Osteoblast (primary cell): ENCODE measurements around the gene MIGA1. TPM values are rescaled to one million over a fixed set of nuclear protein-coding genes. Genes with fewer than 3 reads are reported as not detected.
"Not testable (repeated sequence)": the region's sequence is repeated elsewhere in the genome, so short reads cannot be mapped to it uniquely, and the experiment has no call there.

Experiments used
- DNase-seq: peaks from one replicate; pipeline ENCODE4 v3.0.0; 2011; ENCODE audit warnings: low spot score, mixed read lengths; ENCODE audit not compliant: insufficient read length; ENCODE audit errors: missing footprints
- H2AFZ ChIP-seq: 2 replicates; pipeline ENCODE4 v1.6.0; 2011; ENCODE audit warnings: mild to moderate bottlenecking, low read length
- H3K27ac ChIP-seq: 2 replicates; pipeline ENCODE4 v1.5.1; 2011; ENCODE audit warnings: mild to moderate bottlenecking, low read depth, low read length, moderate library complexity
- H3K27me3 ChIP-seq: 2 replicates; pipeline ENCODE4 v1.6.0; 2012; ENCODE audit warnings: mild to moderate bottlenecking, control low read depth, inconsistent platforms, low read length, moderate library complexity; ENCODE audit not compliant: insufficient read depth
- H3K36me3 ChIP-seq: 2 replicates; pipeline ENCODE4 v1.5.1; 2011; ENCODE audit warnings: mild to moderate bottlenecking, low read length, control low read depth, moderate library complexity; ENCODE audit not compliant: insufficient read depth
- H3K4me1 ChIP-seq: 2 replicates; pipeline ENCODE4 v1.5.1; 2011; ENCODE audit warnings: mild to moderate bottlenecking, low read length, control low read depth, moderate library complexity; ENCODE audit not compliant: insufficient read depth
- H3K4me2 ChIP-seq: 2 replicates; pipeline ENCODE4 v1.6.0; 2011; ENCODE audit warnings: mild to moderate bottlenecking, low read length; ENCODE audit not compliant: insufficient read depth
- H3K4me3 ChIP-seq: fragments of 200-600 bp; sonication (generic); 3 replicates; pipeline ENCODE4 v1.5.1; 2012; ENCODE audit warnings: mild to moderate bottlenecking, low read length, inconsistent platforms; ENCODE audit not compliant: insufficient read depth
- H3K79me2 ChIP-seq: 2 replicates; pipeline ENCODE4 v1.6.0; 2012; ENCODE audit warnings: mild to moderate bottlenecking, low read length, control low read depth, inconsistent platforms; ENCODE audit not compliant: insufficient read depth
- H3K9me3 ChIP-seq: 2 replicates; pipeline ENCODE4 v1.5.1; 2011; ENCODE audit warnings: low read depth, low read length, control low read depth
- H4K20me1 ChIP-seq: 2 replicates; pipeline ENCODE4 v1.6.0; 2012; ENCODE audit warnings: mild to moderate bottlenecking, low read length, control low read depth; ENCODE audit not compliant: insufficient read depth
- total RNA-seq: library from RNA; depleted of rRNA; stranded (reverse); fragments of >200 nt; gene quantifications from 2 replicates; pipeline ENCODE4 v1.2.3, GENCODE V29; 2012
- TF ChIP-seq, protein P1 (sequence below): IDR thresholded peaks from 2 replicates; pipeline ENCODE4 v1.5.1; 2011; ENCODE audit warnings: mild to moderate bottlenecking, low read depth, low read length, moderate library complexity; ENCODE audit errors: extremely low read depth

MIGA1 gene
- total RNA-seq, 1 donor, result 13.8 TPM

DNA sequence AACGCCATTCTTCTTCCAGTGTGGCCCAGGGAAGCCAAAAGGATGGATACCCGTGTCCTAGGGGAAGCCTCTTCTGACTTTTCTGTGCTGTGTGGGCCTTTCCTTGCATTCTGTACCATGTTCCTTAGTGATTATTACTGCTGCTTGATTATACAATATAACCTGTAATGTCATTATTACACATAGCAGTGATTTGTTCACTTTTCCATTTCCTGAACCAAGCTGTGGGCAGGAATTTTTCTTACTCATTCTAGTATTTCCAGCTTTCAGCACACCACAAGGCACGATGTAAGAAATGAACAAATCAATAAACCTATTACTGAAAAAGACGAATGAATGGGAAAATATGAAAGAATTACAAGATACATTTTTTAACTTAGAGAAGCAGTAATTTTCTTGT is 11.4 kb upstream of the MIGA1 start:
- Histone ChIP-seq H3K4me1 (no peaks in the 10 kb centered on the region), H3K4me3 (no peak overlapping the region), H2AFZ (peak overlapping the region; percentile 42), H3K79me2 (no peaks in the 10 kb centered on the region), H3K4me2 (no peak overlapping the region), H3K36me3 (no peaks in the 10 kb centered on the region), H3K9me3 (no peaks in the 10 kb centered on the region), H3K27me3 (no peaks in the 10 kb centered on the region), H3K27ac (no peak overlapping the region), H4K20me1 (no peaks in the 10 kb centered on the region)
- TF ChIP-seq, protein P1, sequence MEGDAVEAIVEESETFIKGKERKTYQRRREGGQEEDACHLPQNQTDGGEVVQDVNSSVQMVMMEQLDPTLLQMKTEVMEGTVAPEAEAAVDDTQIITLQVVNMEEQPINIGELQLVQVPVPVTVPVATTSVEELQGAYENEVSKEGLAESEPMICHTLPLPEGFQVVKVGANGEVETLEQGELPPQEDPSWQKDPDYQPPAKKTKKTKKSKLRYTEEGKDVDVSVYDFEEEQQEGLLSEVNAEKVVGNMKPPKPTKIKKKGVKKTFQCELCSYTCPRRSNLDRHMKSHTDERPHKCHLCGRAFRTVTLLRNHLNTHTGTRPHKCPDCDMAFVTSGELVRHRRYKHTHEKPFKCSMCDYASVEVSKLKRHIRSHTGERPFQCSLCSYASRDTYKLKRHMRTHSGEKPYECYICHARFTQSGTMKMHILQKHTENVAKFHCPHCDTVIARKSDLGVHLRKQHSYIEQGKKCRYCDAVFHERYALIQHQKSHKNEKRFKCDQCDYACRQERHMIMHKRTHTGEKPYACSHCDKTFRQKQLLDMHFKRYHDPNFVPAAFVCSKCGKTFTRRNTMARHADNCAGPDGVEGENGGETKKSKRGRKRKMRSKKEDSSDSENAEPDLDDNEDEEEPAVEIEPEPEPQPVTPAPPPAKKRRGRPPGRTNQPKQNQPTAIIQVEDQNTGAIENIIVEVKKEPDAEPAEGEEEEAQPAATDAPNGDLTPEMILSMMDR, result no peak
- no peak for DNase-seq

DNA sequence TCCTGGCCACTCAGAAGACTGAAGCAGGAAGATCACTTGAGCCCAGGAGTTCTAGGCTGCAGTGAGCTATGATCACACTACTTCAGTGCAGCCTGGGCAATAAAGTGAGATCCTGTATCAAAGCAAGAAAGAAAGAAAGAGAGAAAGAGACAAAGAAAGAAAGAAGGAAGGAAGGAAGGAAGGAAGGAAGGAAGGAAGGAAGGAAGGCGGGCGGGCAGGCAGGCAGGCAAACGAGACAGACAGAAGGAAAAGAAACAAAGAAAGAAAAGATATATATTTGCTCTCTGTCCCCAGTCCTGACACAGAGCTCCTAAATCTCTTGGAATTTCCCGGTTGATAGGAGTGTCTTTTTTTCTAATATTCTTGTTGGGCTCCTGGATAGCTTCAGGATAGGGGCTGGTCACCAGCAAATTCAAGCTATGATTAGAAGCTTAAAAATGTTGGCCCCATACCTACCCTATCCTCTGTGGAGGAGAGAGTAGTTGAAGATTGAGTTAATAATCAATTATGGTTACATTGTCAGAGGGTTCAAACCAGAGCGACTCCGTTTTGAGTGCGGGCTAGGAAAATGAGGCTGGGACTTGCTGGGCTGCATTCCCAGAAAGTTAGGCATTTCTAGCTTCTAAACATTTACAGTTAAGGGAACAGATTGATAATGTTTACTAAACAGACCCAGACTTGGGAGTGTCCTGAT is 3.3 kb upstream of the MIGA1 start:
- H2AFZ ChIP-seq, result peak overlapping the region; percentile 35
- no peak for DNase-seq
- H3K27ac ChIP-seq, result no peak overlapping the region
- no peak overlapping the region for H3K4me2 ChIP-seq
- no peaks in the 10 kb centered on the region for H4K20me1 ChIP-seq
- no peaks in the 10 kb centered on the region for H3K27me3 ChIP-seq
- TF ChIP-seq, protein P1, result no peak
- peaks cover 13% of the 10 kb centered on the region for H3K4me1 ChIP-seq
- peaks cover 25% of the 10 kb centered on the region for H3K79me2 ChIP-seq
- no peaks in the 10 kb centered on the region for H3K9me3 ChIP-seq
- no peaks in the 10 kb centered on the region for H3K36me3 ChIP-seq
- H3K4me3 ChIP-seq, result no peak overlapping the region

DNA sequence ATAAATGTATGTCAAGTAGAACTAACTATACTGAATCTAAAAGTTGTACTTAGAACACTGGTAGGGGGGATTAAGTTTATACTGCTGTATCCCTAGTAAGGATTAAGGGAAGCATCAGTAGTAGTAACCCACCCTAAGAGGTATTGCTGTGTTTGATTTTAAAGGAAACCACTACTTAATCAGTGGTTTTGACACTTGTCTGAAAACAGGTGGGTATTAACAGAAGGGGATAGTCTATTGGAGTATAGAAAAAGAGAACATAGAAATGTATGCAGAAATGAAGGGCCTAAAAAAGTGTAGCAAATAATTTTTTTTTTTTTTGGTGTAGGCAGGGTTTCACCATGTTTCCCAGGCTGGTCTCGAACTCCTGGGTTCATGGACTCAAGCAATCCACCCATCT is 2.2 kb downstream of the MIGA1 start:
- H3K4me2 ChIP-seq, result no peak overlapping the region
- H4K20me1 ChIP-seq, result peaks cover 4% of the 10 kb centered on the region
- no peak overlapping the region for H3K4me3 ChIP-seq
- H3K79me2 ChIP-seq, result peaks cover 54% of the 10 kb centered on the region
- no peak overlapping the region for H2AFZ ChIP-seq
- no peak for DNase-seq
- peaks cover 6% of the 10 kb centered on the region for H3K36me3 ChIP-seq
- H3K9me3 ChIP-seq, result no peaks in the 10 kb centered on the region
- H3K27me3 ChIP-seq, result no peaks in the 10 kb centered on the region
- peaks cover 13% of the 10 kb centered on the region for H3K4me1 ChIP-seq
- TF ChIP-seq, protein P1, result no peak
- no peak overlapping the region for H3K27ac ChIP-seq

DNA sequence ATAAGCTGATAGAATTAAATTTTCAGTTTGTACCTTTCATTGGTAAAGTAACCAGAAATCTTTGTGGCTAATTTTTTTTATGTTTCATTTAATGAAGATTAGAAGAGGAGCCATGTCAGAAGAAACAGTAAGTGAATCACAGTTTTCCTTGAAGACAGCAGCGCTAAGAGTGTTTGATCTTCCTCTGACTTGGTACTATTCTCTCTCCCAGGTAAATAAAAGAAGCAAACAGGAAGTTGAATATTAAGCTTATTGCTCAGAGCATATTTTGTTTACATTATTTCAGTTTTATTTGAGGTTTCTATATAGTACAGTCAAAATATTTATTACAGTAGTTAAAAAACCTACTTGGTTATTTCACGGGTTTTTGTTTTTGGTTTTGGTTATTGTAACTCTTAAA is 3.7 kb downstream of the MIGA1 start:
- Histone ChIP-seq H3K4me3 (no peak overlapping the region), H3K9me3 (no peaks in the 10 kb centered on the region), H3K27ac (no peak overlapping the region), H3K4me2 (no peak overlapping the region), H3K27me3 (no peaks in the 10 kb centered on the region), H3K79me2 (peaks cover 54% of the 10 kb centered on the region), H3K36me3 (peaks cover 6% of the 10 kb centered on the region), H2AFZ (no peak overlapping the region), H4K20me1 (peaks cover 4% of the 10 kb centered on the region), H3K4me1 (peaks cover 13% of the 10 kb centered on the region)
- TF ChIP-seq, protein P1, result no peak
- DNase-seq, result no peak

DNA sequence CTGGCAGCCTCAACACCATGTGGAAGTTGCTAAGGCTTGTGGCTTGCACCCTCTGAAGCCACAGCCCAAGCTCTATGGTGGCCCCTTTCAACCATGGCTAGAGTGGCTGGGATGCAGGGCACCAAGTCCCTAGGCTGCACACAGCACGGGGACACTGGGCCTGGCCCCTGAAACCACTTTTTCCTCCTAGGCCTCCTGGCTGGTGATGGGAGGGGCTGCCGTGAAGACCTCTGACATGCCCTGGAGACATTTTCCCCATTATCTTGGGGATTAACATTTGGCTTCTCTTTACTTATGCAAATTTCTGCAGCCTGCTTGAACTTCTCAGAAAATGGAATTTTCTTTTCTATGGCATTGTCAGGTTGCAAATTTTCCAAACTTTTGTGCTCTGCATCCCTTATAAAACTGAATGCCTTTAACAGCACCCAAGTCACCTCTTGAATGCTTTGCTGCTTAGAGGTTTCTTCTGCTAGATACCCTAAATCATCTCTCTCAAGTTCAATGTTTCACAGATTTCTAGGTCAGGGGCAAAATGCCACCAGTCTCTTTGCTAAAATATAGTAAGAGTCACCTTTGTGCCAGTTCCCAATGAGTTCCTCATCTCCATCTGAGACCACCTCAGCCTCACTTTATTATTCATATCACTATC is 6.8 kb downstream of the MIGA1 start:
- H3K27me3 ChIP-seq, H3K4me2 ChIP-seq, H3K27ac ChIP-seq, DNase-seq, H3K9me3 ChIP-seq, H3K4me1 ChIP-seq, H2AFZ ChIP-seq, H3K36me3 ChIP-seq, H3K4me3 ChIP-seq, H4K20me1 ChIP-seq: not testable (repeated sequence)
- H3K79me2 ChIP-seq, result peaks cover 31% of the 10 kb centered on the region
